Activated CD8-positive, alpha-beta T cell treated with anti-CD3 and anti-CD28 coated beads for 36 hours (primary cell): ENCODE data around the gene HNF1A. TPM values are rescaled to one million over a fixed set of nuclear protein-coding genes. Genes with fewer than 3 reads are reported as not detected.

Experiments used
- ATAC-seq: fragments of 200-7000 bp; cut with Tn5 transposase; one replicate; pipeline ENCODE4 v1.10.0; 2021; ENCODE audit warnings: mild to moderate bottlenecking, moderate library complexity
- CTCF ChIA-PET: fragments of 350-600 bp; sonication (Branson Sonifier 250); formaldehyde crosslinking; loops from one replicate; lab custom pipeline; 2021; ENCODE audit warnings: antibody characterized with exemption; lab: Charles Lee
- POLR2A ChIA-PET: fragments of 350-600 bp; sonication (Branson Sonifier 250); formaldehyde crosslinking; loops from one replicate; lab custom pipeline; 2021; ENCODE audit warnings: antibody characterized with exemption; lab: Charles Lee
- DNase-seq: peaks from one replicate; pipeline ENCODE4 v3.0.0-alpha.2; 2020
- H3K27ac Mint-ChIP-seq: one replicate; pipeline ENCODE4 v1.8.0; 2021; ENCODE audit warnings: mild to moderate bottlenecking, mixed read lengths
- H3K27me3 Mint-ChIP-seq: one replicate; pipeline ENCODE4 v1.8.0; 2021; ENCODE audit warnings: mixed read lengths
- H3K36me3 Mint-ChIP-seq: one replicate; pipeline ENCODE4 v1.8.0; 2021; ENCODE audit warnings: low read depth, mixed read lengths
- H3K4me1 Mint-ChIP-seq: one replicate; pipeline ENCODE4 v1.8.0; 2021; ENCODE audit warnings: low read depth, mixed read lengths
- H3K4me3 Mint-ChIP-seq: one replicate; pipeline ENCODE4 v1.8.0; 2021; ENCODE audit warnings: mild to moderate bottlenecking, moderate library complexity, mixed read lengths
- H3K9me3 Mint-ChIP-seq: one replicate; pipeline ENCODE4 v1.8.0; 2021; ENCODE audit warnings: mixed read lengths
- CTCF ChIP-seq: fragments of 200-600 bp; IDR thresholded peaks from one replicate; pipeline ENCODE4 v1.8.0; 2022; ENCODE audit warnings: antibody characterized with exemption, mild to moderate bottlenecking
- intact Hi-C: fragments of 100-400 bp; cut with micrococcal nuclease; formaldehyde crosslinking; loops from one replicate; pipeline ENCODE4 v1.10.0; 2022
- total RNA-seq, 2 experiments: library from RNA; stranded (reverse); gene quantifications; one replicate each; pipeline ENCODE4 v1.2.3, GENCODE V29; 2021

The HNF1A gene
- total RNA-seq, 2 experiments from 2014 or later = not detected

- ChIA-PET POLR2A (interaction anchor here (0.7 to 2.2 kb wide), 5 partner anchors 14 to 44 kb away, joined by 3 to 9 read pairs (median 6); no protein-coding TSS in a partner anchor), CTCF (interaction anchor here (0.6 to 2.8 kb wide), 4 partner anchors 10 to 103 kb away, joined by 3 to 15 read pairs (median 8); no protein-coding TSS in a partner anchor)
- ATAC-seq = peak; percentile 98
- H3K4me3 Mint-ChIP-seq = peak within 1 kb of the TSS; percentile 98
- peak within 1 kb of the TSS; percentile 94 for H3K27ac Mint-ChIP-seq
- peak; percentile 98 for DNase-seq
- H3K36me3 Mint-ChIP-seq = peaks cover 14% of the 10 kb centered on the region
- no peaks in the 10 kb centered on the region for H3K27me3 Mint-ChIP-seq
- H3K9me3 Mint-ChIP-seq = no peaks in the 10 kb centered on the region
- H3K4me1 Mint-ChIP-seq = peaks cover 23% of the 10 kb centered on the region
- no peak for TF ChIP-seq CTCF
- intact Hi-C loops = no loop called here
Observed at GRCh38 chr12:121015825-121016766, 37.8 kb downstream of the HNF1A start, which contains the start of gene C12orf43. TSS of gene C12orf43 (minus strand) at chr12:121016487. CDS start at chr12:121016474, 13 bp downstream.

GRCh38 chr12:121017966-121018491, 39.7 kb downstream of the HNF1A start:
- no peak for TF ChIP-seq CTCF
- intact Hi-C loops = no loop called here
- peaks cover 1% of the 10 kb centered on the region for H3K36me3 Mint-ChIP-seq
- H3K4me1 Mint-ChIP-seq = peaks cover 19% of the 10 kb centered on the region
- H3K4me3 Mint-ChIP-seq = no peak overlapping the region
- no peaks in the 10 kb centered on the region for H3K9me3 Mint-ChIP-seq
- DNase-seq (no peak), ATAC-seq (no peak)
- H3K27me3 Mint-ChIP-seq = no peaks in the 10 kb centered on the region
- CTCF ChIA-PET = interaction anchor here (1.2 to 2.8 kb wide), 3 partner anchors 12 to 78 kb away, joined by 6 to 15 read pairs (median 12); no protein-coding TSS in a partner anchor
- no peak overlapping the region for H3K27ac Mint-ChIP-seq
- POLR2A ChIA-PET = no interaction called here

- intact Hi-C loops = no loop called here
- H3K9me3 Mint-ChIP-seq = no peaks in the 10 kb centered on the region
- no peaks in the 10 kb centered on the region for H3K36me3 Mint-ChIP-seq
- POLR2A ChIA-PET = no interaction called here
- H3K4me3 Mint-ChIP-seq = no peak overlapping the region
- H3K4me1 Mint-ChIP-seq = peaks cover 13% of the 10 kb centered on the region
- TF ChIP-seq CTCF = no peak
- no peak overlapping the region for H3K27ac Mint-ChIP-seq
- ATAC-seq (no peak), DNase-seq (no peak)
- CTCF ChIA-PET = interaction anchor here (0.6 to 0.8 kb wide), 2 partner anchors 9 to 28 kb away, joined by 3 to 4 read pairs; no protein-coding TSS in a partner anchor
- H3K27me3 Mint-ChIP-seq = no peaks in the 10 kb centered on the region
Observed at GRCh38 chr12:121018860-121019617, 40.7 kb downstream of the HNF1A start.

- POLR2A ChIA-PET = interaction anchor here (0.9 kb wide), 1 partner anchor 12 kb away, joined by 3 read pairs; no protein-coding TSS in a partner anchor
- no peak for TF ChIP-seq CTCF
- intact Hi-C loops = no loop called here
- no peak for DNase-seq
- ATAC-seq = no peak
- H3K36me3 Mint-ChIP-seq = no peaks in the 10 kb centered on the region
- CTCF ChIA-PET = no interaction called here
- H3K27ac Mint-ChIP-seq = no peak overlapping the region
- no peak overlapping the region for H3K4me3 Mint-ChIP-seq
- H3K9me3 Mint-ChIP-seq = no peaks in the 10 kb centered on the region
- no peaks in the 10 kb centered on the region for H3K4me1 Mint-ChIP-seq
- no peaks in the 10 kb centered on the region for H3K27me3 Mint-ChIP-seq
Observed at GRCh38 chr12:121021754-121022153, 43.4 kb downstream of the HNF1A start.
